ENCODE data around the gene OSBPL5. TPM values are rescaled to one million over a fixed set of nuclear protein-coding genes. Genes with fewer than 3 reads are reported as not detected.

Gene OSBPL5
- total RNA-seq, 1 donor from 2014 or later = 6.2 TPM

- H4K20me1 ChIP-seq (ENCODE audit: low read depth) = peaks cover 9% of the 10 kb centered on the region
- H3K36me3 ChIP-seq = no peaks in the 10 kb centered on the region
- no peak overlapping the region for H3K27ac ChIP-seq
- H3K79me2 ChIP-seq (ENCODE audit: low read depth) = no peaks in the 10 kb centered on the region
- H3K27ac Mint-ChIP-seq = no peak overlapping the region
- peaks cover under 1% of the 10 kb centered on the region for H3K4me1 ChIP-seq
- peaks cover 2% of the 10 kb centered on the region for H3K4me1 Mint-ChIP-seq
- no peak overlapping the region for H3K4me2 ChIP-seq
- no peaks in the 10 kb centered on the region for H3F3A ChIP-seq (ENCODE audit: low read depth)
- no peak for DNase-seq (ENCODE audit: low spot score)
- no peaks in the 10 kb centered on the region for H3K9me3 ChIP-seq (ENCODE audit: low read depth)
- H2AFZ ChIP-seq (replicated peaks) = no peak overlapping the region
- H3K36me3 Mint-ChIP-seq = peaks cover 2% of the 10 kb centered on the region
- no peak overlapping the region for H3K4me3 ChIP-seq
- no peak overlapping the region for H3K9ac ChIP-seq
- no peaks in the 10 kb centered on the region for H3K27me3 ChIP-seq
- H3K4me3 Mint-ChIP-seq = no peak overlapping the region
- no peak for TF ChIP-seq CTCF (IDR thresholded peaks at IDR 0.05)
- TF ChIP-seq EZH2 (IDR thresholded peaks at IDR 0.05) = no peak
- TF ChIP-seq EZH2phosphoT487 (IDR thresholded peaks at IDR 0.05) = no peak
- H3K27me3 Mint-ChIP-seq (ENCODE audit: insufficient read depth, low read depth) = peaks cover 3% of the 10 kb centered on the region
- H3K9me3 Mint-ChIP-seq = no peaks in the 10 kb centered on the region
Observed at GRCh38 chr11:3129591-3130268, 35.4 kb downstream of the OSBPL5 start.

GRCh38 chr11:3129181-3129590 is 35.9 kb downstream of the OSBPL5 start:
- Mint-ChIP-seq H3K27me3 (ENCODE audit: insufficient read depth, low read depth) (peaks cover 3% of the 10 kb centered on the region), H3K4me3 (no peak overlapping the region), H3K4me1 (peaks cover 2% of the 10 kb centered on the region), H3K27ac (no peak overlapping the region), H3K9me3 (no peaks in the 10 kb centered on the region), H3K36me3 (peaks cover 2% of the 10 kb centered on the region)
- peaks cover 6% of the 10 kb centered on the region for H4K20me1 ChIP-seq (ENCODE audit: low read depth)
- H3K27me3 ChIP-seq = no peaks in the 10 kb centered on the region
- no peak overlapping the region for H3K4me3 ChIP-seq
- H2AFZ ChIP-seq (replicated peaks) = no peak overlapping the region
- H3K4me1 ChIP-seq = no peaks in the 10 kb centered on the region
- no peak overlapping the region for H3K27ac ChIP-seq
- H3F3A ChIP-seq (ENCODE audit: low read depth) = no peaks in the 10 kb centered on the region
- no peak overlapping the region for H3K9ac ChIP-seq
- no peak for TF ChIP-seq EZH2 (IDR thresholded peaks at IDR 0.05)
- no peak for TF ChIP-seq CTCF (IDR thresholded peaks at IDR 0.05)
- no peak for TF ChIP-seq EZH2phosphoT487 (IDR thresholded peaks at IDR 0.05)
- no peak overlapping the region for H3K4me2 ChIP-seq
- H3K79me2 ChIP-seq (ENCODE audit: low read depth) = no peaks in the 10 kb centered on the region
- DNase-seq (ENCODE audit: low spot score) = no peak
- no peaks in the 10 kb centered on the region for H3K9me3 ChIP-seq (ENCODE audit: low read depth)
- no peaks in the 10 kb centered on the region for H3K36me3 ChIP-seq

GRCh38 chr11:3128356-3129180 is 36.5 kb downstream of the OSBPL5 start:
- no peak overlapping the region for H3K27ac ChIP-seq
- H3F3A ChIP-seq (ENCODE audit: low read depth) = no peaks in the 10 kb centered on the region
- no peak for TF ChIP-seq EZH2phosphoT487 (IDR thresholded peaks at IDR 0.05)
- TF ChIP-seq CTCF (IDR thresholded peaks at IDR 0.05) = no peak
- TF ChIP-seq EZH2 (IDR thresholded peaks at IDR 0.05) = no peak
- Mint-ChIP-seq H3K4me1 (peaks cover 2% of the 10 kb centered on the region), H3K27ac (no peak overlapping the region), H3K27me3 (ENCODE audit: insufficient read depth, low read depth) (peaks cover 3% of the 10 kb centered on the region), H3K9me3 (no peaks in the 10 kb centered on the region), H3K36me3 (peaks cover 7% of the 10 kb centered on the region), H3K4me3 (no peak overlapping the region)
- H3K4me1 ChIP-seq = no peaks in the 10 kb centered on the region
- H3K9me3 ChIP-seq (ENCODE audit: low read depth) = no peaks in the 10 kb centered on the region
- H3K36me3 ChIP-seq = no peaks in the 10 kb centered on the region
- no peak overlapping the region for H2AFZ ChIP-seq (replicated peaks)
- peaks cover 4% of the 10 kb centered on the region for H4K20me1 ChIP-seq (ENCODE audit: low read depth)
- no peaks in the 10 kb centered on the region for H3K27me3 ChIP-seq
- H3K4me3 ChIP-seq = no peak overlapping the region
- no peak for DNase-seq (ENCODE audit: low spot score)
- no peak overlapping the region for H3K4me2 ChIP-seq
- no peak overlapping the region for H3K9ac ChIP-seq
- H3K79me2 ChIP-seq (ENCODE audit: low read depth) = no peaks in the 10 kb centered on the region
